Neutrophil (primary cell): ENCODE measurements around the gene NUMA1.
A peak's percentile ranks its signal among the peaks of the same experiment; 100 is the strongest.

Source experiments
- H3K27ac ChIP-seq: fragments of 200-600 bp; sonication (generic); 2 replicates; pipeline ENCODE4 v1.5.1; 2016; ENCODE audit warnings: mild to moderate bottlenecking, moderate library complexity
- H3K27me3 ChIP-seq: fragments of 200-600 bp; sonication (generic); 2 replicates; pipeline ENCODE4 v1.6.0; 2016; ENCODE audit warnings: mild to moderate bottlenecking
- H3K36me3 ChIP-seq: fragments of 200-600 bp; sonication (generic); 2 replicates; pipeline ENCODE4 v1.5.1; 2017
- H3K4me1 ChIP-seq, 2 experiments: fragments of 200-600 bp in 1 of 2; sonication (generic) in 1 of 2; 1 replicate in 1 of 2; 2 replicates in 1 of 2; pipeline versions ENCODE4 v1.5.1 to v1.6.1; 2013 to 2016; ENCODE audit warnings: low read depth in 1 of 2, low read length in 1 of 2, mild to moderate bottlenecking in 1 of 2, moderate library complexity in 1 of 2; ENCODE audit not compliant: control insufficient read depth in 1 of 2, insufficient read depth in 1 of 2
- H3K4me3 ChIP-seq, 2 experiments: fragments of 200-600 bp in 1 of 2; sonication (generic) in 1 of 2; 1 replicate in 1 of 2; 2 replicates in 1 of 2; pipeline ENCODE4 v1.5.1; 2013 to 2016; ENCODE audit warnings: low read depth in 1 of 2, low read length in 1 of 2, mild to moderate bottlenecking in 1 of 2, moderate library complexity in 1 of 2
- H3K9me3 ChIP-seq: fragments of 200-600 bp; sonication (generic); 2 replicates; pipeline ENCODE4 v1.5.1; 2016
- TF ChIP-seq, protein P1 (sequence below): fragments of 200-600 bp; sonication (generic); IDR thresholded peaks from 2 replicates; pipeline ENCODE4 v1.5.1; 2016; ENCODE audit warnings: antibody characterized with exemption

Gene NUMA1

DNA sequence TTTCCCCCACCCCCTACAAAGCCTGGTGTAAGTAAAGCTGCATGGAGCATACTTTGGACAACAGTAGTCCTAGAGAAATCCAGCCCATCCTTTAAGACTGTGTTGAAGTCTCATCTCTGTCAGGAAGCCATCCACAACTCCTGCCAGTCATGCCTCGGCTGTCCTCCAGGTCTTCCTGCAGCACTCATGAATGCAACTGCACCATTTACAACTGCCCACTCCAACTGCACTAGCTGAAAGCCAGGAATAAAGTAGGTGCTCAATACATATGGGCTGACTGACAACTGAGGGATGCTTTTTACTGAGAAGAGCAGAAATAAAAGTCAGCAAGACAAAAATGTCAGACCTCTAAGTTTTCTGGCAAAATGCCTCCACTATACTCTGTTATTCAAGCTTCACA, 54.3 kb downstream of the NUMA1 start:
- H3K4me1 ChIP-seq = peaks cover 20 to 23% of the 10 kb centered on the region in 2 experiments
- H3K9me3 ChIP-seq = no peaks in the 10 kb centered on the region
- H3K27ac ChIP-seq = peak overlapping the region; percentile 43
- H3K36me3 ChIP-seq = peaks cover 52% of the 10 kb centered on the region
- no peak overlapping the region for H3K4me3 ChIP-seq
- TF ChIP-seq, protein P1, sequence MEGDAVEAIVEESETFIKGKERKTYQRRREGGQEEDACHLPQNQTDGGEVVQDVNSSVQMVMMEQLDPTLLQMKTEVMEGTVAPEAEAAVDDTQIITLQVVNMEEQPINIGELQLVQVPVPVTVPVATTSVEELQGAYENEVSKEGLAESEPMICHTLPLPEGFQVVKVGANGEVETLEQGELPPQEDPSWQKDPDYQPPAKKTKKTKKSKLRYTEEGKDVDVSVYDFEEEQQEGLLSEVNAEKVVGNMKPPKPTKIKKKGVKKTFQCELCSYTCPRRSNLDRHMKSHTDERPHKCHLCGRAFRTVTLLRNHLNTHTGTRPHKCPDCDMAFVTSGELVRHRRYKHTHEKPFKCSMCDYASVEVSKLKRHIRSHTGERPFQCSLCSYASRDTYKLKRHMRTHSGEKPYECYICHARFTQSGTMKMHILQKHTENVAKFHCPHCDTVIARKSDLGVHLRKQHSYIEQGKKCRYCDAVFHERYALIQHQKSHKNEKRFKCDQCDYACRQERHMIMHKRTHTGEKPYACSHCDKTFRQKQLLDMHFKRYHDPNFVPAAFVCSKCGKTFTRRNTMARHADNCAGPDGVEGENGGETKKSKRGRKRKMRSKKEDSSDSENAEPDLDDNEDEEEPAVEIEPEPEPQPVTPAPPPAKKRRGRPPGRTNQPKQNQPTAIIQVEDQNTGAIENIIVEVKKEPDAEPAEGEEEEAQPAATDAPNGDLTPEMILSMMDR = no peak
- H3K27me3 ChIP-seq = no peaks in the 10 kb centered on the region

DNA sequence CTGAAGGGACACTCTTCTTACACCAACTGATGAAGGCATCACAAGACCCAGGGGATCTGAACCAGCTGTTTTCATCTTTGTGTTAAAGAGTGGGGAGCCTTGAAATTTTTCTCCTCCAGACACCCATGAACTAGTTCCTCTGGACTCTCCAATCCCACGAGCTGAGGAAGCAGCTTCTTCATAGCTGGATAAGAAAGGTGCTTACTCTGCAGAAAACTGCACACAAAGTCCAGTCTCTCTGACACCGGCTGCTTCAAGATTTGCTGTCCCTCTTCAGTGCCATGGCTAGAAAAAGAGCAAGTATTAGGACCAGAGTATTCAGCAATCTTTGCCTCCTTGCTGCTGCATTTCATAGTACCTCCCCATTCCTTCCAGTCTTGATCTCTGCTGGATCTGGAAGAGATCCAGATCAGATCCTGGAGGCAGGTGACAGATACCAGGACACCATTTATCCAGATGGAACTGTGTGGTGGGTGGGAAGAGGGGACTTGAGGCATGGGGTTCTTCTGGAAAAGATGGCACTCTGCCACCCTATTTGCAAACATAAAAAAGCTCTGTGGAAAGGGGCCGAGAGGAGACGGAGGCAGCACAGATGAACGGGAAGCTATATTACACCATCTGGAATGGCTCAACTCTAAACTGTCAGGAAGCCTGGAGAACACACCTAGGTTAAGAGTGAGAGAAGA, 56.1 kb downstream of the NUMA1 start:
- Histone ChIP-seq H3K27me3 (no peaks in the 10 kb centered on the region), H3K36me3 (peaks cover 64% of the 10 kb centered on the region), H3K27ac (peak overlapping the region; percentile 43), H3K4me1 (peaks cover 20 to 23% of the 10 kb centered on the region in 2 experiments), H3K9me3 (no peaks in the 10 kb centered on the region), H3K4me3 (no peak overlapping the region)
- TF ChIP-seq, protein P1 = no peak

GRCh38 chr11:72023335-72023734, 57.0 kb downstream of the NUMA1 start:
- no peak overlapping the region for H3K27ac ChIP-seq
- peaks cover 64% of the 10 kb centered on the region for H3K36me3 ChIP-seq
- no peaks in the 10 kb centered on the region for H3K9me3 ChIP-seq
- H3K4me1 ChIP-seq = peaks cover 20 to 23% of the 10 kb centered on the region in 2 experiments
- no peaks in the 10 kb centered on the region for H3K27me3 ChIP-seq
- no peak overlapping the region for H3K4me3 ChIP-seq
- TF ChIP-seq, protein P1 = no peak

DNA sequence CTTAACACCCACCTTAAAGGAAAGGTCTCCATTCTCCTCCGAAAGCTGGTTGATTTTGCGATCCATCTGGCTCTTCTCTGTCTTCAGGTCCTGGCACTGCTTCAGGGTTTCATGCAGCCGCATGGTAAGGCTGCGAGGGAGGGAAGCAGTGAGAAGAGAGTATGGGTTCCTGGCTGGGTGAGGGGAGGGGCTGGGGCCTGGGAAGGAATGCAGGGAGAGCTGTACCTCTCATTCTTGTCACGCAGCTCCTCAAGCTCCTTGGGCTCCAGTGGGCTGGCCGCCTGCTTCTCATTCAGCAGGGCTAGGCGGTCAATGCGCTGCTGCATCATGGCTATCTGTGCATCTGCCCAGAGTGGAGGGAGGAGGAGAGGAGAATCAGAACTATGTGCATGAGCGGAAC, 62.2 kb downstream of the NUMA1 start:
- no peak overlapping the region for H3K27ac ChIP-seq
- H3K4me3 ChIP-seq = no peak overlapping the region
- no peaks in the 10 kb centered on the region for H3K4me1 ChIP-seq
- no peaks in the 10 kb centered on the region for H3K9me3 ChIP-seq
- H3K27me3 ChIP-seq = no peaks in the 10 kb centered on the region
- TF ChIP-seq, protein P1 = no peak
- peaks cover 100% of the 10 kb centered on the region for H3K36me3 ChIP-seq

DNA sequence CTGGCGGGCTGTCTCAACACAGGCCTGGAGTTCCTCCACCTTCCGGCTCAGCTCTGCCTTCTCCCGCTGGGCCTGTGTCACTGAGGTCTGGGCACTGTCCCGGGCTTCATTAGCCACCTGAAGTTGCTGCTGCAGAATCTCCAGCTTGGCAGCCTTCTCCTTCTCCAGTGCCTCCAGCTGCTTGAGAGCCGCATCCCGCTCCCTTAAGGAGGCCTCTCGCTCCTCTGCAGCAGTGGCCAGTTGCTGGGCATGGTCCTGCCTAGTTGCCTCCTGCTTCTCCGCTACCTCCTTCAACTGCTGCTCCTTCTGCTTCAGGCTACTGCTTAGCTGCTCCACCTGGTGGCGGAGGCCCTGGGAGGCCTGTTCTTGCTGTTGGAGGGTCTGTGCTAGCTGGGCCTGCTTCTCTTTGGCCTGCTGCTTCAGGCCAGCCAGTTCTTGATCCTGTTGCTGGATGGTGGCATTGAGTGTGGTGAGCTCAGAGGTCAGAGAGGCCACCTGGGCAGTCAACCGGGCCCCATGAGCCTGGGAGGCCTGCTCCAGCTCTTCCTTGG, 64.8 kb downstream of the NUMA1 start:
- TF ChIP-seq, protein P1 = no peak
- Histone ChIP-seq H3K36me3 (peaks cover 100% of the 10 kb centered on the region), H3K9me3 (no peaks in the 10 kb centered on the region), H3K4me3 (no peak overlapping the region), H3K27ac (no peak overlapping the region), H3K4me1 (no peaks in the 10 kb centered on the region), H3K27me3 (no peaks in the 10 kb centered on the region)
